ENCODE data around the gene HEATR3.

Gene HEATR3

DNA sequence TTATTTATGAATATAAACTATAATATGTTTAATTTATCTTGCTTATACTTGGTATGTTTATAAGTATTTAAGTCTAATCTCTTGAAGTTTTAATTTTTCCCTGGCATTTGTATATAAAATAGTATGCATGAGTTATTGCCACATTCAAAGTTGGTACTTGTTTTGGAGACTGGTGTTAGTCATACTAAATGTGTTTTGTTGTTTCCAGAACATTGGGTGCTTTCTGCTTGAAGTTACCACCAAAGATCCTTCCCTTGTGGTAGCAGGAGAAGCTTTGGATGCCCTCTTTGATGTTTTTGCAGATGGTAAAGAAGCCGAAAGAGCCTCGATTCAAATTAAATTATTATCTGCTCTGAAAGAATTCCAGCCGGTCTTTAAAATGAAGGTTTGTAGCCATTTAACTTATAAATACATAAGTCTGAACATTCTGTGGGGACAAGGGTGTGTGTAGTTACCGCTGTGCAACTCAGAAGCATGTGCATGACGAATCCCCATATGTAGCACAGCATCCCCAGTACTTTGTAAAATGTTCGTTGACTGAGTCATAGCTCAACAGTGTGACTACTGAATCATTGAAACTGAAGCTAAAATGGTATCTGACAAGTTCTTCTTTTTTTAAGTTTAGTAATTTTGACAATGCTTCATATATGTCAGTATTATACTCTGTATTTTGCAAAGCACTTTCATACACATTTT is 36.4 kb downstream of the HEATR3 start:
- DNase-seq (ENCODE audit: low spot score): peak; percentile 24
- TF ChIP-seq, protein P1, sequence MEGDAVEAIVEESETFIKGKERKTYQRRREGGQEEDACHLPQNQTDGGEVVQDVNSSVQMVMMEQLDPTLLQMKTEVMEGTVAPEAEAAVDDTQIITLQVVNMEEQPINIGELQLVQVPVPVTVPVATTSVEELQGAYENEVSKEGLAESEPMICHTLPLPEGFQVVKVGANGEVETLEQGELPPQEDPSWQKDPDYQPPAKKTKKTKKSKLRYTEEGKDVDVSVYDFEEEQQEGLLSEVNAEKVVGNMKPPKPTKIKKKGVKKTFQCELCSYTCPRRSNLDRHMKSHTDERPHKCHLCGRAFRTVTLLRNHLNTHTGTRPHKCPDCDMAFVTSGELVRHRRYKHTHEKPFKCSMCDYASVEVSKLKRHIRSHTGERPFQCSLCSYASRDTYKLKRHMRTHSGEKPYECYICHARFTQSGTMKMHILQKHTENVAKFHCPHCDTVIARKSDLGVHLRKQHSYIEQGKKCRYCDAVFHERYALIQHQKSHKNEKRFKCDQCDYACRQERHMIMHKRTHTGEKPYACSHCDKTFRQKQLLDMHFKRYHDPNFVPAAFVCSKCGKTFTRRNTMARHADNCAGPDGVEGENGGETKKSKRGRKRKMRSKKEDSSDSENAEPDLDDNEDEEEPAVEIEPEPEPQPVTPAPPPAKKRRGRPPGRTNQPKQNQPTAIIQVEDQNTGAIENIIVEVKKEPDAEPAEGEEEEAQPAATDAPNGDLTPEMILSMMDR (IDR thresholded peaks at IDR 0.05; ENCODE audit: extremely low read depth, missing control alignments): no peak

DNA sequence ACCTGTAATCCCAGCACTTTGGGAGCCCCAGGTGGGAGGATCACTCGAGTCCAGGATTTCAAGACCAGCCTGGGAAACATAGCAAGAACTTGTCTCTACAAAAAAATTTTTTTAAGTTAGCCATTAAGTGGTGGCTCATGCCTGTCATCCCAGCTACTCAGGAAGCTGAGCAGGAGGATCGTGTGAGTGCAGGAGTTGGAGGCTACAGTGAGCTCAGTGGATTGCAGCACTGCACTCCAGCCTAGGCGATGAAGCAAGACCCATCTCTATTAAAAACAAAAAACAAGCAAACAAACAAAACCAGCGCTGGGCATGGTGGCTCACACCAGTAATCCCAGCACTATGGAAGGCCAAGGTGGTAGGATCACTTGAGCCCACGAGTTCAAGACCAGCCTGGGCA is 38.0 kb downstream of the HEATR3 start:
- no peak for DNase-seq (ENCODE audit: low spot score)
- TF ChIP-seq, protein P1 (IDR thresholded peaks at IDR 0.05; ENCODE audit: extremely low read depth, missing control alignments): no peak

DNA sequence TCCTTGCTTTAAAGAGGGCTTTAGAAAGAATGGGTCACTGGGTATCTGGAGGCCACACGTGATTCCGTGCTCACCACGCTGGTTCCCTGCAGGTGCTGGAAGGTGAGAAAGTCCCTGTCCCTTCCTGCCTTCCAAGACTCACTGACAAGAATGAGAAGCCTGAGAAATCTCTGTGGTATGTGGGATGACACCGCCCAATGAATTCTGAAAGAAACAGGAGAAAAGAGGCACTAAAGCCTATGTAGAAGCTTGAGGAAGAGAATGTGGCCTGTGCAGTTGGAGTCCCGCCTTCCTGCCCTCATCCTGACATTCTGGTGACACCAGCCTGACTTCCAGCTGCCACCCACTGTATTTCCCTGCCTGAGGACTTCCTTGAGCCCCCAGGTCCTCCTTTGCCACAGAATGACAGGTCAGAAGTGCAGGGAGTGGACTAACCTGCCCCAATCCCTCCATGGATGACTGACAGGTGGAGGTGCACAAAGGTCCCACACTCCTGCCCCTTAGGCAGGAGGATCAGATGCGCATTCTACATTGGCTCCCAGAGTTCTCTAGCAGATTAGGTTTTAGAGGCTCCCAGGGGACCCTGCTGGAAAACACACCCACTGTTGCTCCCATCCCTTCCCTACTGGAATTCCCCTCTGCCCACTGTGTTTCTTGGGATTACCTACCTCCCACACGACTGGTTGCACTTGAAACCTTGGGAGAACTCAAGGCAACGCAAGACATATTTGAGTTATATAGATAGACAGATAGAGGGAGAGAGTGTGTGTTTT is 48.8 kb downstream of the HEATR3 start:
- DNase-seq (ENCODE audit: low spot score): no peak
- TF ChIP-seq, protein P1 (IDR thresholded peaks at IDR 0.05; ENCODE audit: extremely low read depth, missing control alignments): no peak

DNA sequence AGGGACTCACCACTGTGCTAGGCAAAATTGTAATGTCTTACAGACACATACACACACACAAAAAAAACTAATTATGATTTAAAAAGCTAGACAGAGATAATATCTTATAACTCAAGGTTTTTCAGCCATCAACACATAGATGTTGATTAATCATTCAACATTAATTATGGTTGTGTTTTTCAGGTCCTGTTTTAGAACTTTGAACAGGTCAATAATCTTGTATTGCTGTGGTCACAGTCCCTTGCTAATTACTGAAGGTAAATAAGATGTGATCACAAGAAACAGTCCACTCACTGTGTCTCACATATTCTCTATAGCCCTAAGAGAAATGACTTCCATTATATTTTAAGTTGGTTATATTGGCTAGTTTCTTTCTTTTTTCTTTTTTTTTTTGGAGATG is 54.9 kb downstream of the HEATR3 start:
- TF ChIP-seq, protein P1 (IDR thresholded peaks at IDR 0.05; ENCODE audit: extremely low read depth, missing control alignments): no peak
- no peak for DNase-seq (ENCODE audit: low spot score)

DNA sequence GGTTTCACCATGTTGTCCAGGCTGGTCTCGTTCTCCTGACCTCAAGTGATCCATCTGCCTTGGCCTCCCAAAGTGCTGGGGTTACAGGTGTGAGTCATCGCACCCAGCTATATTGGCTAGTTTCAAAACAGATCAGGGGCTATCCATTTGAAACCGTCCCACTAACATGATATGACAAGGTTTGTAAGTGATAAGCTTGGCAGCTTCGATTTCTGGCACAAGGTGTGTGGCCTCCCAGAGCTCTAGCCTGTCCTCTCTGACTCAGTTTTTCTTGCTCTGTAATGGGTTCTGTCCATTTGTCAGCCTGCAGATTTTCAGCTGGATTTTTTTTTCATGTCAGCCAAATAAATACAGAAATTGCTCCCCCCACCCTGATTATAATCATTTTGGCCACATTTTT is 55.5 kb downstream of the HEATR3 start:
- DNase-seq (ENCODE audit: low spot score): peak; percentile 29
- TF ChIP-seq, protein P1 (IDR thresholded peaks at IDR 0.05; ENCODE audit: extremely low read depth, missing control alignments): no peak

DNA sequence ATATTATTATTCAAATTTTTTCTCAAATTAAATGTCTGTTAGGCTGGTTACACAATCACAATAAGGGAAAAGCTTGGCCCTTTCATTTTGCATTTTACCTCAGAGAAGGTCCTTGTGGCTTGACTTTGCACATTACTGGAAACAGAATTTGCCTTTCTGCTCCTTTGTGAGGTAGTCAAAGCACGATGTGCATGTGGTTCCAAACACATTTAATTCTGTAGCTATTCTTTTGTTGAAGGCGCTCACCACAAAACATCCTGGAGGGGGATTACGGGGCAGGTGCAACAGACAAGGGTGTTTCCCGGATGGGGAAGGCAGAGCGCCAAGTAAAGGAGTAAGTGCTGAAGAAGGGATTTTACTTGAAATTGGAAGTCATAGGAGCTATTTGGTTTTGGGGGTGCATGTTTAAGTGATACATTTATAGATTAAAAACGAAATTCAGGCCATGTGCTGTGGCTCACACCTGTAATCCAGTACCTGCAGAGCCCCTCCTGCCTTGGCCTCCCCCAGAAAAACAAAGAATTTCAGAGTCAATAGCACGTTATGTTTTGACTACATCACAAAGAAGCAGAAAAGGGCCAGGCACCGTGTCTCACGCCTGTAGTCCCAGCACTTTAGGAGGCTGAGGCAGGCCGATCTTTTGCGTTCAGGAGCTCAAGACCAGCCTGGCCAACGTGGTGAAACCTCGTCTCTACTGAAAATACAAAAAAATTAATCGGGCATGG is 56.1 kb downstream of the HEATR3 start:
- peak; percentile 45 for DNase-seq (ENCODE audit: low spot score)

More for the DNA sequence above, 56.1 kb downstream of the HEATR3 start:
- TF ChIP-seq, protein P1 (IDR thresholded peaks at IDR 0.05; ENCODE audit: extremely low read depth, missing control alignments): no peak
